ENCODE measurements around the gene TARBP2.
"Not testable (repeated sequence)": the region's sequence is repeated elsewhere in the genome, so short reads cannot be mapped to it uniquely, and the experiment has no call there.

Gene TARBP2

GRCh38 chr12:53474819-53475218 lies 26.3 kb upstream of the TARBP2 start:
- Histone ChIP-seq H3K27ac (ENCODE audit: low read depth, low read length) (0 out of 2 replicates have a peak overlapping the region, but pooled peaks have one; percentile 3), H3K36me3 (ENCODE audit: insufficient read depth, low read length) (peaks cover 66% of the 10 kb centered on the region), H3K4me3 (ENCODE audit: low read depth, low read length) (no peak overlapping the region), H3K27me3 (ENCODE audit: insufficient read depth, low read length) (no peaks in the 10 kb centered on the region), H3K79me2 (ENCODE audit: control insufficient read depth, insufficient read depth, low read length, unreplicated experiment) (peaks cover 68% of the 10 kb centered on the region), H2AFZ (ENCODE audit: low read length, unreplicated experiment) (no peak overlapping the region), H3K4me1 (ENCODE audit: control insufficient read depth, insufficient read depth, low read length, unreplicated experiment) (peaks cover 57% of the 10 kb centered on the region)

GRCh38 chr12:53476769-53477209 lies 24.3 kb upstream of the TARBP2 start:
- no peak overlapping the region for H2AFZ ChIP-seq (ENCODE audit: low read length, unreplicated experiment)
- peaks cover 56% of the 10 kb centered on the region for H3K79me2 ChIP-seq (ENCODE audit: control insufficient read depth, insufficient read depth, low read length, unreplicated experiment)
- no peaks in the 10 kb centered on the region for H3K27me3 ChIP-seq (ENCODE audit: insufficient read depth, low read length)
- H3K4me1 ChIP-seq (ENCODE audit: control insufficient read depth, insufficient read depth, low read length, unreplicated experiment) = peaks cover 76% of the 10 kb centered on the region
- peaks cover 69% of the 10 kb centered on the region for H3K36me3 ChIP-seq (ENCODE audit: insufficient read depth, low read length)
- H3K27ac ChIP-seq (ENCODE audit: low read depth, low read length) = peak overlapping the region; percentile 3; the same call in 1 of the 2 replicates
- H3K4me3 ChIP-seq (ENCODE audit: low read depth, low read length) = no peak overlapping the region

- H3K27ac ChIP-seq (ENCODE audit: low read depth, low read length) = peak overlapping the region; percentile 63
- peaks cover 63% of the 10 kb centered on the region for H3K36me3 ChIP-seq (ENCODE audit: insufficient read depth, low read length)
- H3K27me3 ChIP-seq (ENCODE audit: insufficient read depth, low read length) = no peaks in the 10 kb centered on the region
- peaks cover 67% of the 10 kb centered on the region for H3K4me1 ChIP-seq (ENCODE audit: control insufficient read depth, insufficient read depth, low read length, unreplicated experiment)
- no peak overlapping the region for H3K4me3 ChIP-seq (ENCODE audit: low read depth, low read length)
- H3K79me2 ChIP-seq (ENCODE audit: control insufficient read depth, insufficient read depth, low read length, unreplicated experiment) = peaks cover 38% of the 10 kb centered on the region
- H2AFZ ChIP-seq (ENCODE audit: low read length, unreplicated experiment) = no peak overlapping the region
Measured at GRCh38 chr12:53478865-53479264, 22.2 kb upstream of the TARBP2 start.

- Histone ChIP-seq H3K27ac (ENCODE audit: low read depth, low read length) (peak overlapping the region; percentile 63), H3K4me3 (ENCODE audit: low read depth, low read length) (no peak overlapping the region), H2AFZ (ENCODE audit: low read length, unreplicated experiment) (no peak overlapping the region), H3K27me3 (ENCODE audit: insufficient read depth, low read length) (no peaks in the 10 kb centered on the region), H3K79me2 (ENCODE audit: control insufficient read depth, insufficient read depth, low read length, unreplicated experiment) (peaks cover 33% of the 10 kb centered on the region), H3K36me3 (ENCODE audit: insufficient read depth, low read length) (peaks cover 58% of the 10 kb centered on the region), H3K4me1 (ENCODE audit: control insufficient read depth, insufficient read depth, low read length, unreplicated experiment) (peaks cover 63% of the 10 kb centered on the region)
Measured at GRCh38 chr12:53479331-53479730, 21.8 kb upstream of the TARBP2 start.

- Histone ChIP-seq H3K36me3 (ENCODE audit: insufficient read depth, low read length) (peaks cover 44% of the 10 kb centered on the region), H3K4me3 (ENCODE audit: low read depth, low read length) (no peak overlapping the region), H3K27ac (ENCODE audit: low read depth, low read length) (peak overlapping the region; percentile 63), H2AFZ (ENCODE audit: low read length, unreplicated experiment) (no peak overlapping the region), H3K4me1 (ENCODE audit: control insufficient read depth, insufficient read depth, low read length, unreplicated experiment) (peaks cover 53% of the 10 kb centered on the region), H3K79me2 (ENCODE audit: control insufficient read depth, insufficient read depth, low read length, unreplicated experiment) (peaks cover 21% of the 10 kb centered on the region), H3K27me3 (ENCODE audit: insufficient read depth, low read length) (no peaks in the 10 kb centered on the region)
Measured at GRCh38 chr12:53480491-53481442, 20.3 kb upstream of the TARBP2 start.

- Histone ChIP-seq H3K27ac (ENCODE audit: low read depth, low read length) (peak overlapping the region; percentile 44; the same call in 1 of the 2 replicates), H3K79me2 (ENCODE audit: control insufficient read depth, insufficient read depth, low read length, unreplicated experiment) (peaks cover 14% of the 10 kb centered on the region), H3K36me3 (ENCODE audit: insufficient read depth, low read length) (peaks cover 37% of the 10 kb centered on the region), H3K4me1 (ENCODE audit: control insufficient read depth, insufficient read depth, low read length, unreplicated experiment) (peaks cover 46% of the 10 kb centered on the region)
- H3K27me3 ChIP-seq (ENCODE audit: insufficient read depth, low read length); H3K4me3 ChIP-seq (ENCODE audit: low read depth, low read length); H2AFZ ChIP-seq (ENCODE audit: low read length, unreplicated experiment): not testable (repeated sequence)
Measured at GRCh38 chr12:53481458-53481857, 19.6 kb upstream of the TARBP2 start.

GRCh38 chr12:53481939-53482586 lies 19.0 kb upstream of the TARBP2 start:
- peaks cover 8% of the 10 kb centered on the region for H3K79me2 ChIP-seq (ENCODE audit: control insufficient read depth, insufficient read depth, low read length, unreplicated experiment)
- H3K27ac ChIP-seq (ENCODE audit: low read depth, low read length) = peak overlapping the region; percentile 44; the same call in 1 of the 2 replicates
- H3K4me1 ChIP-seq (ENCODE audit: control insufficient read depth, insufficient read depth, low read length, unreplicated experiment) = peaks cover 44% of the 10 kb centered on the region
- no peak overlapping the region for H2AFZ ChIP-seq (ENCODE audit: low read length, unreplicated experiment)
- H3K36me3 ChIP-seq (ENCODE audit: insufficient read depth, low read length) = peaks cover 34% of the 10 kb centered on the region
- H3K4me3 ChIP-seq (ENCODE audit: low read depth, low read length) = no peak overlapping the region
- H3K27me3 ChIP-seq (ENCODE audit: insufficient read depth, low read length) = no peaks in the 10 kb centered on the region

GRCh38 chr12:53482626-53483168 lies 18.4 kb upstream of the TARBP2 start:
- peaks cover 32% of the 10 kb centered on the region for H3K36me3 ChIP-seq (ENCODE audit: insufficient read depth, low read length)
- no peak overlapping the region for H3K27ac ChIP-seq (ENCODE audit: low read depth, low read length)
- no peak overlapping the region for H2AFZ ChIP-seq (ENCODE audit: low read length, unreplicated experiment)

GRCh38 chr12:53483225-53483978 lies 17.7 kb upstream of the TARBP2 start:
- no peaks in the 10 kb centered on the region for H3K79me2 ChIP-seq (ENCODE audit: control insufficient read depth, insufficient read depth, low read length, unreplicated experiment)
- peaks cover 26% of the 10 kb centered on the region for H3K36me3 ChIP-seq (ENCODE audit: insufficient read depth, low read length)
- H3K27me3 ChIP-seq (ENCODE audit: insufficient read depth, low read length) = no peaks in the 10 kb centered on the region
- H3K27ac ChIP-seq (ENCODE audit: low read depth, low read length) = no peak overlapping the region
- H2AFZ ChIP-seq (ENCODE audit: low read length, unreplicated experiment) = no peak overlapping the region
- H3K4me1 ChIP-seq (ENCODE audit: control insufficient read depth, insufficient read depth, low read length, unreplicated experiment) = peaks cover 37% of the 10 kb centered on the region
- no peak overlapping the region for H3K4me3 ChIP-seq (ENCODE audit: low read depth, low read length)

More at GRCh38 chr12:53482626-53483168, 18.4 kb upstream of the TARBP2 start:
- Histone ChIP-seq H3K27me3 (ENCODE audit: insufficient read depth, low read length) (no peaks in the 10 kb centered on the region), H3K4me3 (ENCODE audit: low read depth, low read length) (no peak overlapping the region), H3K4me1 (ENCODE audit: control insufficient read depth, insufficient read depth, low read length, unreplicated experiment) (peaks cover 43% of the 10 kb centered on the region), H3K79me2 (ENCODE audit: control insufficient read depth, insufficient read depth, low read length, unreplicated experiment) (peaks cover 4% of the 10 kb centered on the region)

- no peak overlapping the region for H3K4me3 ChIP-seq (ENCODE audit: low read depth, low read length)
- H3K36me3 ChIP-seq (ENCODE audit: insufficient read depth, low read length) = peaks cover 24% of the 10 kb centered on the region
- H3K27ac ChIP-seq (ENCODE audit: low read depth, low read length) = no peak overlapping the region
- H3K79me2 ChIP-seq (ENCODE audit: control insufficient read depth, insufficient read depth, low read length, unreplicated experiment) = peaks cover under 1% of the 10 kb centered on the region
- H3K27me3 ChIP-seq (ENCODE audit: insufficient read depth, low read length) = no peaks in the 10 kb centered on the region
- H2AFZ ChIP-seq (ENCODE audit: low read length, unreplicated experiment) = no peak overlapping the region
- peaks cover 31% of the 10 kb centered on the region for H3K4me1 ChIP-seq (ENCODE audit: control insufficient read depth, insufficient read depth, low read length, unreplicated experiment)
Measured at GRCh38 chr12:53483979-53484377, 17.1 kb upstream of the TARBP2 start.

All from ACC112 (cell line).